Calu3 (cell line): ENCODE results near the gene PEX5. TPM values are rescaled to one million over a fixed set of nuclear protein-coding genes. Genes with fewer than 3 reads are reported as not detected.

ENCODE experiments used
- BruUV-seq: library from RNA; stranded (reverse); fragments of 400-500 nt; replicated peaks from 2 replicates; lab custom pipeline; 2021; lab: Mats Ljungman, UMichigan
- CTCF ChIA-PET: fragments of 300-600 bp; sonication (Branson Sonifier 250); formaldehyde crosslinking; loops from one replicate; lab custom pipeline; 2022; ENCODE audit warnings: antibody characterized with exemption; lab: Charles Lee
- DNase-seq: peaks from one replicate; pipeline ENCODE4 v3.0.0; 2022
- H3K27ac Mint-ChIP-seq: one replicate; pipeline ENCODE4 v1.8.0; 2022; ENCODE audit warnings: mixed read lengths; ENCODE audit not compliant: unreplicated experiment
- H3K27me3 Mint-ChIP-seq: one replicate; pipeline ENCODE4 v1.8.0; 2022; ENCODE audit warnings: mixed read lengths; ENCODE audit not compliant: unreplicated experiment
- H3K36me3 Mint-ChIP-seq: one replicate; pipeline ENCODE4 v1.8.0; 2022; ENCODE audit warnings: mild to moderate bottlenecking, moderate library complexity, mixed read lengths; ENCODE audit not compliant: insufficient read depth, unreplicated experiment
- H3K4me1 Mint-ChIP-seq: one replicate; pipeline ENCODE4 v1.8.0; 2022; ENCODE audit warnings: mild to moderate bottlenecking, low read depth, mixed read lengths; ENCODE audit not compliant: unreplicated experiment
- H3K4me3 Mint-ChIP-seq: one replicate; pipeline ENCODE4 v1.8.0; 2022; ENCODE audit warnings: mild to moderate bottlenecking, low read depth, moderate library complexity, mixed read lengths; ENCODE audit not compliant: unreplicated experiment
- H3K9me3 Mint-ChIP-seq: one replicate; pipeline ENCODE4 v1.8.0; 2022; ENCODE audit warnings: low read depth, mixed read lengths; ENCODE audit not compliant: unreplicated experiment
- intact Hi-C: fragments of 100-400 bp; cut with micrococcal nuclease; formaldehyde crosslinking; loops from one replicate; pipeline ENCODE4 v1.10.0; 2022; ENCODE audit not compliant: unreplicated experiment
- total RNA-seq: library from RNA; stranded (reverse); gene quantifications from 2 replicates; pipeline ENCODE4 v1.2.3, GENCODE V29; 2022
- TF ChIP-seq, protein P1 (sequence below): fragments of 200-600 bp; IDR thresholded peaks from one replicate; pipeline ENCODE4 v1.8.0; 2022; ENCODE audit warnings: antibody characterized with exemption; ENCODE audit not compliant: unreplicated experiment

The PEX5 gene
- total RNA-seq, 1 experiment from 2014 or later: 36.8 TPM

GRCh38 chr12:7156259-7157197 is 33.0 kb upstream of the PEX5 start:
- no peak overlapping the region for H3K27ac Mint-ChIP-seq
- intact Hi-C loops: no loop called here
- DNase-seq: no peak
- CTCF ChIA-PET: no interaction called here
- peaks cover 13% of the 10 kb centered on the region for H3K27me3 Mint-ChIP-seq
- TF ChIP-seq, protein P1, sequence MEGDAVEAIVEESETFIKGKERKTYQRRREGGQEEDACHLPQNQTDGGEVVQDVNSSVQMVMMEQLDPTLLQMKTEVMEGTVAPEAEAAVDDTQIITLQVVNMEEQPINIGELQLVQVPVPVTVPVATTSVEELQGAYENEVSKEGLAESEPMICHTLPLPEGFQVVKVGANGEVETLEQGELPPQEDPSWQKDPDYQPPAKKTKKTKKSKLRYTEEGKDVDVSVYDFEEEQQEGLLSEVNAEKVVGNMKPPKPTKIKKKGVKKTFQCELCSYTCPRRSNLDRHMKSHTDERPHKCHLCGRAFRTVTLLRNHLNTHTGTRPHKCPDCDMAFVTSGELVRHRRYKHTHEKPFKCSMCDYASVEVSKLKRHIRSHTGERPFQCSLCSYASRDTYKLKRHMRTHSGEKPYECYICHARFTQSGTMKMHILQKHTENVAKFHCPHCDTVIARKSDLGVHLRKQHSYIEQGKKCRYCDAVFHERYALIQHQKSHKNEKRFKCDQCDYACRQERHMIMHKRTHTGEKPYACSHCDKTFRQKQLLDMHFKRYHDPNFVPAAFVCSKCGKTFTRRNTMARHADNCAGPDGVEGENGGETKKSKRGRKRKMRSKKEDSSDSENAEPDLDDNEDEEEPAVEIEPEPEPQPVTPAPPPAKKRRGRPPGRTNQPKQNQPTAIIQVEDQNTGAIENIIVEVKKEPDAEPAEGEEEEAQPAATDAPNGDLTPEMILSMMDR: no peak
- H3K4me3 Mint-ChIP-seq: no peak overlapping the region
- H3K4me1 Mint-ChIP-seq: no peaks in the 10 kb centered on the region
- no peaks in the 10 kb centered on the region for H3K9me3 Mint-ChIP-seq
- H3K36me3 Mint-ChIP-seq: peaks cover 7% of the 10 kb centered on the region
- BruUV-seq: no TSS peak

DNA sequence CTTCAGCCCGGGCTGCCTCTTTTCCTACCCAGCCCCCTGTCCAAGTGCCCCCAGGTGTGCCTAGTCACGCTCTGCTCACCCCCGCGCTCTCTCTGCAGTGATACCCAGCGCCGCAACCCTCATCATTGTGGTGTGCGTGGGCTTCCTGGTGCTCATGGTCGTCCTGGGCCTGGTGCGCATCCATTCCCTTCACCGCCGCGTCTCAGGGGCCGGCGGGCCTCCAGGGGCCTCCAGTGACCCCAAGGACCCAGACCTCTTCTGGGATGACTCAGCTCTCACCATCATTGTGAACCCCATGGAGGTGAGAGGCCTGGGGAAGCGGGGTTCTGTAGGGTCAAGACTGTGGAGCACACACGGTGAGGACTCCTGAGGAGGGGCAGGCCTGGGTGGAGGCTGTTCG is 32.1 kb upstream of the PEX5 start:
- CTCF ChIA-PET: no interaction called here
- Mint-ChIP-seq H3K36me3 (peaks cover 7% of the 10 kb centered on the region), H3K9me3 (no peaks in the 10 kb centered on the region), H3K4me1 (peaks cover 2% of the 10 kb centered on the region), H3K27ac (no peak overlapping the region), H3K27me3 (peaks cover 22% of the 10 kb centered on the region), H3K4me3 (no peak overlapping the region)
- no TSS peak for BruUV-seq
- TF ChIP-seq, protein P1: no peak
- intact Hi-C loops: no loop called here
- no peak for DNase-seq

GRCh38 chr12:7158781-7159609 is 30.5 kb upstream of the PEX5 start:
- peaks cover 11% of the 10 kb centered on the region for H3K36me3 Mint-ChIP-seq
- TF ChIP-seq, protein P1: no peak
- H3K27ac Mint-ChIP-seq: no peak overlapping the region
- BruUV-seq: no TSS peak
- H3K4me1 Mint-ChIP-seq: peaks cover 9% of the 10 kb centered on the region
- H3K4me3 Mint-ChIP-seq: no peak overlapping the region
- peaks cover 31% of the 10 kb centered on the region for H3K27me3 Mint-ChIP-seq
- H3K9me3 Mint-ChIP-seq: no peaks in the 10 kb centered on the region
- no peak for DNase-seq
- CTCF ChIA-PET: interaction anchor here (0.7 kb wide), 1 partner anchor 82 kb away, joined by 4 read pairs; no protein-coding TSS in a partner anchor
- intact Hi-C loops: no loop called here

GRCh38 chr12:7160183-7160582 is 29.3 kb upstream of the PEX5 start:
- TF ChIP-seq, protein P1: no peak
- DNase-seq: no peak
- CTCF ChIA-PET: no interaction called here
- Mint-ChIP-seq H3K36me3 (peaks cover 11% of the 10 kb centered on the region), H3K9me3 (no peaks in the 10 kb centered on the region), H3K4me3 (no peak overlapping the region), H3K27ac (no peak overlapping the region), H3K4me1 (peaks cover 9% of the 10 kb centered on the region), H3K27me3 (peaks cover 43% of the 10 kb centered on the region)
- BruUV-seq: no TSS peak
- intact Hi-C loops: no loop called here
